Astrocyte (in vitro differentiated cells and primary cell): Measurements from ENCODE around the gene PHACTR4.

Experiments used
- EZH2 ChIP-seq: IDR thresholded peaks from 2 replicates; pipeline ENCODE4 v1.6.1; 2012; ENCODE audit warnings: mild to moderate bottlenecking, low read length, inconsistent platforms; ENCODE audit not compliant: insufficient read depth
- TF ChIP-seq, protein P1 (sequence below): IDR thresholded peaks from 2 replicates; pipeline ENCODE4 v1.5.1; 2011; ENCODE audit warnings: low read depth, mild to moderate bottlenecking, inconsistent platforms, low read length, moderate library complexity; ENCODE audit not compliant: insufficient read depth

DNA sequence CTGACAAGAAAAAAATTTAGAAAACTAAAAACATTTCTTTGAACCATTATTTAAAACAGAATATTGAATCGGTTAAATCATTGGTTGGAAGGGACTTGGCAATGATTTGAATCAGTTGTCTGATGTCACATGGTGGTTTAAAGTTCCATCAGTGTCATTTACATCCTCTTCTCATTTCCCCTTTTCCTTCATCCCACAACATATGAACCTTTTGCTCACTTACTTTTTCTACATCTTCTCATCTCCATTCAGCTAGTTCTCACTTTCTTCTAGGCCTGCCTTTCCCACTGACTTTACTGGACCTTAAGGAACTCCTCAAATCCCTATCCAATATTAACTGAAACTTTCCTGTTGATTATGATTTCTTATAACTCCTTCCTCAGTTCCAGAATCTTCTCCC is 58.5 kb downstream of the PHACTR4 start:
- no peak for TF ChIP-seq EZH2
- TF ChIP-seq, protein P1, sequence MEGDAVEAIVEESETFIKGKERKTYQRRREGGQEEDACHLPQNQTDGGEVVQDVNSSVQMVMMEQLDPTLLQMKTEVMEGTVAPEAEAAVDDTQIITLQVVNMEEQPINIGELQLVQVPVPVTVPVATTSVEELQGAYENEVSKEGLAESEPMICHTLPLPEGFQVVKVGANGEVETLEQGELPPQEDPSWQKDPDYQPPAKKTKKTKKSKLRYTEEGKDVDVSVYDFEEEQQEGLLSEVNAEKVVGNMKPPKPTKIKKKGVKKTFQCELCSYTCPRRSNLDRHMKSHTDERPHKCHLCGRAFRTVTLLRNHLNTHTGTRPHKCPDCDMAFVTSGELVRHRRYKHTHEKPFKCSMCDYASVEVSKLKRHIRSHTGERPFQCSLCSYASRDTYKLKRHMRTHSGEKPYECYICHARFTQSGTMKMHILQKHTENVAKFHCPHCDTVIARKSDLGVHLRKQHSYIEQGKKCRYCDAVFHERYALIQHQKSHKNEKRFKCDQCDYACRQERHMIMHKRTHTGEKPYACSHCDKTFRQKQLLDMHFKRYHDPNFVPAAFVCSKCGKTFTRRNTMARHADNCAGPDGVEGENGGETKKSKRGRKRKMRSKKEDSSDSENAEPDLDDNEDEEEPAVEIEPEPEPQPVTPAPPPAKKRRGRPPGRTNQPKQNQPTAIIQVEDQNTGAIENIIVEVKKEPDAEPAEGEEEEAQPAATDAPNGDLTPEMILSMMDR = no peak
